A673 (cell line): ENCODE data around the gene COX20. TPM values are rescaled to one million over a fixed set of nuclear protein-coding genes. Genes with fewer than 3 reads are reported as not detected.

Experiments used
- BruUV-seq: library from RNA; stranded (reverse); fragments of 400-500 nt; replicated peaks from 2 replicates; lab custom pipeline; 2021; lab: Mats Ljungman, UMichigan
- CTCF ChIA-PET: fragments of 300-600 bp; sonication (Branson Sonifier 250); formaldehyde crosslinking; loops from one replicate; lab custom pipeline; 2022; ENCODE audit warnings: antibody characterized with exemption; lab: Charles Lee
- POLR2A ChIA-PET: fragments of 300-600 bp; sonication (Branson Sonifier 250); formaldehyde crosslinking; loops from one replicate; lab custom pipeline; 2022; ENCODE audit warnings: antibody characterized with exemption; ENCODE audit not compliant: low non-redundant PET; lab: Charles Lee
- DNase-seq: peaks from one replicate; pipeline ENCODE4 v3.0.0-alpha.2; 2015; ENCODE audit warnings: low spot score
- H3K27ac ChIP-seq: fragments of 200-600 bp; sonication (generic); 2 replicates; pipeline ENCODE4 v1.5.1; 2016; ENCODE audit warnings: mixed run types, low read depth, mild to moderate bottlenecking, mixed read lengths, antibody characterized with exemption, low read length; ENCODE audit not compliant: poor library complexity, severe bottlenecking
- H3K27me3 ChIP-seq: fragments of 200-600 bp; sonication (generic); replicated peaks from 2 replicates; pipeline ENCODE4 v1.6.1; 2017; ENCODE audit warnings: mixed run types, low read depth, mild to moderate bottlenecking, mixed read lengths, antibody characterized with exemption, low read length; ENCODE audit not compliant: insufficient read depth, poor library complexity
- H3K36me3 ChIP-seq: fragments of 200-600 bp; sonication (generic); 2 replicates; pipeline ENCODE4 v1.6.1; 2016; ENCODE audit warnings: mixed run types, mild to moderate bottlenecking, mixed read lengths, antibody characterized with exemption, low read length; ENCODE audit not compliant: insufficient read depth, poor library complexity, severe bottlenecking
- H3K4me1 ChIP-seq: fragments of 200-600 bp; sonication (generic); 2 replicates; pipeline ENCODE4 v1.6.1; 2017; ENCODE audit warnings: mixed run types, mild to moderate bottlenecking, mixed read lengths, antibody characterized with exemption, low read length; ENCODE audit not compliant: insufficient read depth, poor library complexity, severe bottlenecking
- H3K4me3 ChIP-seq: fragments of 200-600 bp; sonication (generic); 2 replicates; pipeline ENCODE4 v1.5.1; 2016; ENCODE audit warnings: low read depth, mixed run types, mild to moderate bottlenecking, mixed read lengths, low read length; ENCODE audit not compliant: poor library complexity, severe bottlenecking
- H3K9me3 ChIP-seq: fragments of 200-600 bp; sonication (generic); 2 replicates; pipeline ENCODE4 v1.6.1; 2016; ENCODE audit warnings: mixed run types, low read depth, mild to moderate bottlenecking, mixed read lengths, antibody characterized with exemption, low read length; ENCODE audit not compliant: poor library complexity, severe bottlenecking
- CTCF ChIP-seq: fragments of 300-800, 200-600 bp; sonication (generic); conservative IDR thresholded peaks from 2 replicates; pipeline ENCODE4 v1.5.1; 2017; ENCODE audit warnings: low read depth, mild to moderate bottlenecking, antibody characterized with exemption, low read length, moderate library complexity, mixed read lengths
- EZH2 ChIP-seq: fragments of 200-600 bp; sonication (generic); IDR thresholded peaks from 2 replicates; pipeline ENCODE4 v1.6.1; 2017; ENCODE audit warnings: borderline replicate concordance, low read depth, mild to moderate bottlenecking, mixed read lengths, antibody characterized with exemption, low read length; ENCODE audit not compliant: poor library complexity, severe bottlenecking
- intact Hi-C: fragments of 100-400 bp; cut with micrococcal nuclease; formaldehyde crosslinking; loops from one replicate; pipeline ENCODE4 v1.10.0; 2022; ENCODE audit not compliant: unreplicated experiment
- total RNA-seq: library from RNA; stranded (reverse); gene quantifications from 2 replicates; pipeline ENCODE4 v1.2.3, GENCODE V29; 2021

Gene COX20
- total RNA-seq, 1 experiment from 2014 or later, result 59.0 TPM

- no peak for TF ChIP-seq CTCF
- no peak for TF ChIP-seq EZH2
- BruUV-seq, result no TSS peak
- intact Hi-C loops, result loop anchor here (1.0 kb wide), 1 partner anchor 241 kb away; no protein-coding TSS in a partner anchor
- POLR2A ChIA-PET, result no interaction called here
- no peaks in the 10 kb centered on the region for H3K4me1 ChIP-seq
- no peak overlapping the region for H3K4me3 ChIP-seq
- H3K27ac ChIP-seq, result no peak overlapping the region
- DNase-seq, result no peak
- CTCF ChIA-PET, result interaction anchor here (1.0 to 1.3 kb wide), 2 partner anchors 30 to 197 kb away, joined by 3 to 4 read pairs; no protein-coding TSS in a partner anchor
- no peaks in the 10 kb centered on the region for H3K9me3 ChIP-seq
- H3K27me3 ChIP-seq, result no peaks in the 10 kb centered on the region
- no peaks in the 10 kb centered on the region for H3K36me3 ChIP-seq
Observed at GRCh38 chr1:244800821-244801220, 34.6 kb upstream of the COX20 start.

- Histone ChIP-seq H3K27ac (no peak overlapping the region), H3K27me3 (no peaks in the 10 kb centered on the region), H3K36me3 (no peaks in the 10 kb centered on the region), H3K4me1 (no peaks in the 10 kb centered on the region), H3K4me3 (no peak overlapping the region), H3K9me3 (no peaks in the 10 kb centered on the region)
- DNase-seq, result peak; percentile 59
- peak; percentile 79 for TF ChIP-seq CTCF
- TF ChIP-seq EZH2, result no peak
- intact Hi-C loops, result loop anchor here (1.0 kb wide), 1 partner anchor 241 kb away; no protein-coding TSS in a partner anchor
- POLR2A ChIA-PET, result no interaction called here
- no TSS peak for BruUV-seq
- CTCF ChIA-PET, result interaction anchor here (0.8 to 2.2 kb wide), 4 partner anchors 30 to 241 kb away, joined by 3 to 15 read pairs (median 4); partner anchors contain the start of gene COX20
Observed at GRCh38 chr1:244801246-244801645, 34.2 kb upstream of the COX20 start.

DNA sequence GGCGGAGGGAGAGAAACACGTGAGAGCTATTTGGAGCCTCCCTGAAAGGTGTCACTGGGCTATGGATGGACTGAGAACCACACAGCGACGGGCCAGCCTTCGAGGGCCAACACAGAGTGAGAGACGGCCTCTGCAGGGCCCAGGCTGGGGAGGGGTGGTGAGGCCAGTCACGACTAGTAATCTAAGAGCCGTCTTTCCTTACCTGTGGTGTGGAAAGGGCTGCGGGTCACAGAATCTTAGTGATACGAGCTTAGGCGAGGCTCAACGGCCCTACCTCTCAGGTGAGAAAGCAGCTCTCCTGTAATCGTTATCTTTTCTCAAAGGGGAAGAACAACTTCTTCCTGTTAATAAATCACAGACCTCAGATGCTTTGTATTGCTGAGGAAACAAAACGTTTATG lies 33.4 kb upstream of the COX20 start:
- Histone ChIP-seq H3K9me3 (no peaks in the 10 kb centered on the region), H3K4me1 (no peaks in the 10 kb centered on the region), H3K27me3 (no peaks in the 10 kb centered on the region), H3K4me3 (no peak overlapping the region), H3K27ac (no peak overlapping the region), H3K36me3 (no peaks in the 10 kb centered on the region)
- DNase-seq, result no peak
- intact Hi-C loops, result no loop called here
- POLR2A ChIA-PET, result no interaction called here
- TF ChIP-seq EZH2 (no peak), CTCF (no peak)
- BruUV-seq, result no TSS peak
- CTCF ChIA-PET, result interaction anchor here (0.8 to 2.2 kb wide), 4 partner anchors 31 to 241 kb away, joined by 3 to 15 read pairs (median 4); partner anchors contain the start of gene COX20
